Superior temporal gyrus (tissue), 1 donor: Measurements from ENCODE around the gene GRIN2D.

Experiments used
- DNase-seq: peaks from one replicate; pipeline ENCODE4 v3.0.0-alpha.2; 2016; ENCODE audit errors: extremely low spot score

GRIN2D gene

GRCh38 chr19:48441360-48442050 lies 48.0 kb downstream of the GRIN2D start:
- no peak for DNase-seq

- DNase-seq, result no peak
Observed at GRCh38 chr19:48442116-48443035, 48.9 kb downstream of the GRIN2D start.

DNA sequence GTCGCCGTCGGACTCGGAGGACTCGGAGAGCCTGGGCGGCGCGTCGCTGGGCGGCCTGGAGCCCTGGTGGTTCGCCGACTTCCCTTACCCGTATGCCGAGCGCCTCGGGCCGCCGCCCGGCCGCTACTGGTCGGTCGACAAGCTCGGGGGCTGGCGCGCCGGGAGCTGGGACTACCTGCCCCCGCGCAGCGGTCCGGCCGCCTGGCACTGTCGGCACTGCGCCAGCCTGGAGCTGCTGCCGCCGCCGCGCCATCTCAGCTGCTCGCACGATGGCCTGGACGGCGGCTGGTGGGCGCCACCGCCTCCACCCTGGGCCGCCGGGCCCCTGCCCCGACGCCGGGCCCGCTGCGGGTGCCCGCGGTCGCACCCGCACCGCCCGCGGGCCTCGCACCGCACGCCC lies 49.8 kb downstream of the GRIN2D start:
- DNase-seq, result no peak
